ENCODE measurements around the gene WDR43.

WDR43 gene

DNA sequence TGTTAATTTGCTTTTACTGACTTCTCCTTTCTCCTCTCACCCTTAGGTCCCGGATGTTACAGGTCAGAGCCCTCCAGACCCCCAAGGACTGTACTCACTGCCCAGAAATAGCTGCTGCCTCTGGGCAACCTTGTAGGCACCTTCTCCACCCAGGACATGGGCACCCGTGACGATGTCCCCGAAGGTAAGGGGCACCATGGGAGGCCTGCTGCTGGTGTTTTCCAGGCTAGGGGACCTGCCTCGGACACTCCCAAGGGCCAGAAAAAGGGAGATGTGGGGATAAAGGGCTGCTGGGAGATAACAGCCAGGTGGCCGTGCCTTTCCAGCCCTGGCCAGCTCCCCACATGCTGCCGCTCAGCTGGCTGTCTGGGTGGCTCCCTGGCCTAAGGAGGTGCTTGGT is 100.2 kb downstream of the WDR43 start:
- DNase-seq: no peak

- DNase-seq: no peak
Observed at GRCh38 chr2:28995765-28996750, 101.6 kb downstream of the WDR43 start.

- no peak for DNase-seq
Observed at GRCh38 chr2:28997237-28997846, 102.9 kb downstream of the WDR43 start.
